Rectal smooth muscle tissue (tissue), 1 donor: ENCODE results near the gene KIF7.

ENCODE experiments used
- H3K27ac ChIP-seq: one replicate; pipeline ENCODE4 v1.7.0; 2013; ENCODE audit warnings: low read depth, low read length, inconsistent platforms
- H3K27me3 ChIP-seq: one replicate; pipeline ENCODE4 v1.7.0; 2013; ENCODE audit warnings: low read length; ENCODE audit not compliant: control insufficient read depth, insufficient read depth
- H3K36me3 ChIP-seq: one replicate; pipeline ENCODE4 v1.7.0; 2013; ENCODE audit warnings: low read length; ENCODE audit not compliant: control insufficient read depth, insufficient read depth
- H3K4me1 ChIP-seq: one replicate; pipeline ENCODE4 v1.7.0; 2013; ENCODE audit warnings: low read length; ENCODE audit not compliant: control insufficient read depth, insufficient read depth
- H3K4me3 ChIP-seq: one replicate; pipeline ENCODE4 v1.7.0; 2013; ENCODE audit warnings: low read length
- H3K9ac ChIP-seq: one replicate; pipeline ENCODE4 v1.7.0; 2013; ENCODE audit warnings: low read length

Gene KIF7

DNA sequence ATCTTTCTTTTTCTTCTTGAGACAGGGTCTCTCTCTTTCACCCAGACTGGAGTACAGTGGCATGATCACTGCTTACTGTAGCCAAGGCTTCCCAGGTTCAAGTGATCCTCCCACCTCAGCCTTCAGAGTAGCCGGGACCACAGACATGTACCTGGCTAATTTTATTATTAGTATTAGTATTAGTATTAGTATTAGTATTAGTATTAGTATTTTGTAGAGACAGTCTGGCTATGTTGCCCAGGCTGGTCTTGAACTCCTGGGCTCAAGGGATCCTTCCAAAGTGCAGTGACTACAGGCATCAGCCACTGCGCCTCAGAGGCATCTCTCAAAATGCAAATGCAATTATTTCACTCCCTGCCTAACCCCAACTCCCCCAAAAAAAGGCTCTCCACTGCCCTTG lies 1.7 kb downstream of the KIF7 start:
- Histone ChIP-seq H3K27me3 (no peaks in the 10 kb centered on the region), H3K9ac (no peak overlapping the region), H3K36me3 (no peaks in the 10 kb centered on the region), H3K4me3 (no peak overlapping the region), H3K27ac (no peak overlapping the region), H3K4me1 (peaks cover 5% of the 10 kb centered on the region)

DNA sequence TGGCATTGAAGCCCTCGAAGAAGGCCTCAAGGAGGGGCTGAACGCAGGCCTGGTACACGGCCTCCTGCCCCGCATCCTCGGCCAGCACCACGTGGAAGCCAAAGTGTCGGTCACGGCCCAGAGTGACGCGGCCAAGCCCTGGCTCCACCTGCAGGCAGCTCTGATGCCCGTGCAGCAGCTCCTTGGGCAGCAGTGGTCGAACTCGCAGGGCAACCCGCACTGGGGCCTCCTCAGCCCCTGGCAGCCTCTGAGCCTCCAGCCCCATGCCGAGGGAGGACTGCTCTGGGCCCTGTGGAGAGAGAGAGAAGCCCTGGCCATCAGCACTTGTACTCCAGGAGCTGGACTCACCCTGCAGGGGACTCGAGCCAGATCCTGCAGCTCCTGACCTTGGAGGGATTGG lies 2.6 kb downstream of the KIF7 start:
- H3K27me3 ChIP-seq, result no peaks in the 10 kb centered on the region

DNA sequence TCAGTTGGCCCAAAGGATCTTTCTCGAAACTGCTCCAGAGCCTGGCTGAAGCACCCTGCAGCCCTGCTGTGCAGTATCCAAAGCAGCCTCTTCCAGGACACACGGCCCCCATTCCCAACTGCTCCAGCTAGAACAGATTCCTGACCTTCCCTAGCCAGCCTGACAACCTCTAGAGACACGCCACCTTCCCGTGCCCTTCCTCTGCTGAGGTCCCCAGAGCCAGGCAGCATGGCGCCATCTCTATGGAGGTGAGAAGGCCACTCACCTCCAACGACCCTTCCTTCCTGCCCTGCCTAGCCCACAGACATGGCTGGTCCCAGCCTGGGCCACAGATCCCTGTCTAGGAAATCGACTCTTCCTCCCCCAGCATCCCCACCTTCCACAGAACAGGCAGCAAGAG lies 3.1 kb downstream of the KIF7 start:
- no peak overlapping the region for H3K4me3 ChIP-seq
- peaks cover 5% of the 10 kb centered on the region for H3K4me1 ChIP-seq

More for the DNA sequence above, 2.6 kb downstream of the KIF7 start:
- Histone ChIP-seq H3K36me3 (no peaks in the 10 kb centered on the region), H3K4me3 (no peak overlapping the region), H3K9ac (no peak overlapping the region), H3K4me1 (peaks cover 5% of the 10 kb centered on the region), H3K27ac (no peak overlapping the region)

DNA sequence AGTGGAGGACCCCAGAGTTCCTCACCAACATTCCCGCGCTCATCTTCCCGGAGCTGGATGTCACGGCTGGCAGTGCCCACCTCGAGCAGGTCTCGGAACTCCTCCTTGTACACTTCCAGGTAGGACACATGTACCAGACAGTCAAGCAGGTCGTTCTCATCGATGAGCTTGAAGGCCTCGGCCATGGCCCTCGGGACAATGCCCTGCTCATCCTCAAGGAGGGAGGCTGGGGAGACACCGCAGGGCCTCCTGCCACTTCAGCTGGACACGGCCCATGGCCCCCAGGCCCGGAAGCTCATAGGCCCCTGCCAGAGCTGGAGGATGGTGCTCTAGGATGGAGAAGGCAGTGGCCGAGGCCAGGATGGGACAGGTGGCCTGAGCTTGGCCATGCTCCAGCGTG lies 5.6 kb downstream of the KIF7 start:
- Histone ChIP-seq H3K27me3 (no peaks in the 10 kb centered on the region), H3K4me3 (no peak overlapping the region), H3K4me1 (peaks cover 5% of the 10 kb centered on the region), H3K36me3 (no peaks in the 10 kb centered on the region), H3K9ac (no peak overlapping the region), H3K27ac (no peak overlapping the region)

More for the DNA sequence above, 3.1 kb downstream of the KIF7 start:
- no peaks in the 10 kb centered on the region for H3K27me3 ChIP-seq
- no peaks in the 10 kb centered on the region for H3K36me3 ChIP-seq
- H3K9ac ChIP-seq, result no peak overlapping the region
- no peak overlapping the region for H3K27ac ChIP-seq

DNA sequence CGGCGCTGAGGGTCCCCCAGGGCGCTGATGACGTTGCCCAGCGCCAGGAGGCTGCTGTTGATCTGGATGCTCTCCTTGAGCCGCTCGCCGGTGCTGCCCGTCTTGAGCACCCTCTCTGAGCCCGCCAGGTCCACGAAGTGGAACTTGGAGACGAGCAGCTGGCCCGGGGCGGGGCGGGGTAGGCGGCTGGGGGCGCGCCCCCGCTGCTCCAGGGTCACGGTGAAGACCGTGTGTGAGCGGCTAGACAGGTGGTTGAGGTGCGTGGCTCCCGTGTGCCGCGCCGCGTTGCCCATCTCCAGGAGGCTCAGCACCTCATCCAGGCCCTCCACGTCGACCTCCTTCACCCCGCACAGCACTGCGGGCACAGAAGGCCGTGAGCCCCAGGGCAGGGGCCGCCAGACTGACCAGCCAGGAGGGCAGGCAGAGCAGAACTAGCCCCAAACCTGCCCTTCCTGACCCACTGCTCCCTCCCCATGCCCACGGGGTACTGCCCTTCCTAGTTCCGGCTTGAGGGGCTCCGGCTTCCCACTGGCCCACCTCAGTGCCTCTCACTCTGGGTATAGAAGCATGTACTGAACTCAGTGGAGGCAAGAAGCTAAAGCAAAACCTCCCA lies 6.1 kb downstream of the KIF7 start:
- Histone ChIP-seq H3K27me3 (no peaks in the 10 kb centered on the region), H3K36me3 (no peaks in the 10 kb centered on the region), H3K9ac (no peak overlapping the region), H3K27ac (no peak overlapping the region), H3K4me3 (no peak overlapping the region), H3K4me1 (no peaks in the 10 kb centered on the region)

GRCh38 chr15:89648106-89649012 lies 6.9 kb downstream of the KIF7 start:
- H3K9ac ChIP-seq, result no peak overlapping the region
- H3K27me3 ChIP-seq, result no peaks in the 10 kb centered on the region
- H3K4me1 ChIP-seq, result no peaks in the 10 kb centered on the region
- H3K4me3 ChIP-seq, result no peak overlapping the region
- no peak overlapping the region for H3K27ac ChIP-seq
- H3K36me3 ChIP-seq, result no peaks in the 10 kb centered on the region

GRCh38 chr15:89647191-89647851 lies 7.9 kb downstream of the KIF7 start:
- peak overlapping the region; percentile 34 for H3K4me3 ChIP-seq
- H3K36me3 ChIP-seq, result no peaks in the 10 kb centered on the region
- H3K9ac ChIP-seq, result no peak overlapping the region
- no peaks in the 10 kb centered on the region for H3K4me1 ChIP-seq
- no peak overlapping the region for H3K27ac ChIP-seq
- no peaks in the 10 kb centered on the region for H3K27me3 ChIP-seq

- no peaks in the 10 kb centered on the region for H3K27me3 ChIP-seq
- H3K36me3 ChIP-seq, result no peaks in the 10 kb centered on the region
- H3K4me1 ChIP-seq, result no peaks in the 10 kb centered on the region
- no peak overlapping the region for H3K4me3 ChIP-seq
- H3K27ac ChIP-seq, result no peak overlapping the region
- no peak overlapping the region for H3K9ac ChIP-seq
Observed at GRCh38 chr15:89646416-89647141, 8.7 kb downstream of the KIF7 start.

DNA sequence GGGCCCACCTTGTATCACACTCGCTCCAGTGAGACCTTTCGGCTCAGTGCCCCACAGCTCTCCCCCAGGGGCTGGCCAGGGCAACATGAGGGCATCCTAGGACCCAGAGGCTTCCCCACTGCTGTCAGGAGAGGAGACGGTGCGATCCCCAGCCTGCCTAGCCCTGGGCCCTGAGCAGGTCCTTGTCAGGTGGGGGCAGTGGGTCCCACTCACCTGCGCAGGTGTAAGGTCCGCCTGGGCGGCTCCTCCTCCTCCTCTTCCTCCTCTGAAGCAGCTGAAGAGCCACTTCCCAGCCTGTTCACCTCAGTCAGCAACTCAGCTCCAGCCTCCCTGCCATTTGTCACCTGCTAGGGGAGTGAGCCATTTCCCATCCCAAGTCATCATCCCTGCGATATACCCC lies 9.6 kb downstream of the KIF7 start:
- no peak overlapping the region for H3K9ac ChIP-seq
- no peak overlapping the region for H3K27ac ChIP-seq
- H3K4me1 ChIP-seq, result no peaks in the 10 kb centered on the region
- H3K36me3 ChIP-seq, result no peaks in the 10 kb centered on the region
- H3K27me3 ChIP-seq, result no peaks in the 10 kb centered on the region
- no peak overlapping the region for H3K4me3 ChIP-seq

DNA sequence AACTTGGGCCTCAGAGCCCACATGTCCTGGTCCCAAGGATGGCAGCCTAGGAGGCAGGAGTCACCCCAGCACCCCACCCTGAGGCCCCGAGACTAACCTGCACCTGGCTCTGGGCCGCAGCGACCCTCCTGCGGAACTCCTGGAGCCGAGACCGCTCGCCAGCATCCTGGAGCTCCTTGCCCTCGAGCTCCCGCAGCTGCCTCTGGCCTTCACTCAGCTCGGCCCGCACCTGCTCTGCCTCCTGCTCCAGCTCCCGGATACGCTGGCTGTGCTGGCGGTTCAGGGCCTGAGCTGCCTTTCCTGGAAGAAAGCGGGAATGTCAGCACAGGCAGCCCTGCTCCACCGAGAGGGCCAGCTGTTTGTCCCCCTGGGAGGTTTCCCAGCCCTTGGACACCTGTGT lies 13.2 kb downstream of the KIF7 start:
- Histone ChIP-seq H3K4me1 (no peaks in the 10 kb centered on the region), H3K27ac (no peak overlapping the region), H3K36me3 (no peaks in the 10 kb centered on the region), H3K27me3 (no peaks in the 10 kb centered on the region), H3K4me3 (no peak overlapping the region), H3K9ac (no peak overlapping the region)

- Histone ChIP-seq H3K9ac (no peak overlapping the region), H3K36me3 (no peaks in the 10 kb centered on the region), H3K4me1 (no peaks in the 10 kb centered on the region), H3K27me3 (no peaks in the 10 kb centered on the region), H3K27ac (no peak overlapping the region), H3K4me3 (no peak overlapping the region)
Observed at GRCh38 chr15:89641053-89641452, 14.2 kb downstream of the KIF7 start.

- no peak overlapping the region for H3K9ac ChIP-seq
- H3K4me1 ChIP-seq, result no peaks in the 10 kb centered on the region
- no peak overlapping the region for H3K27ac ChIP-seq
- no peaks in the 10 kb centered on the region for H3K36me3 ChIP-seq
- no peaks in the 10 kb centered on the region for H3K27me3 ChIP-seq
- H3K4me3 ChIP-seq, result no peak overlapping the region
Observed at GRCh38 chr15:89640245-89640644, 15.0 kb downstream of the KIF7 start.
